ENCODE measurements around the gene GFM1. TPM values are rescaled to one million over a fixed set of nuclear protein-coding genes. Genes with fewer than 3 reads are reported as not detected.
"Not testable (repeated sequence)": the region's sequence is repeated elsewhere in the genome, so short reads cannot be mapped to it uniquely, and the experiment has no call there.

GFM1 gene
- polyA plus RNA-seq, 12 donors, result 29.0 to 47.7 (median 40.9) TPM; not detected in 1

DNA sequence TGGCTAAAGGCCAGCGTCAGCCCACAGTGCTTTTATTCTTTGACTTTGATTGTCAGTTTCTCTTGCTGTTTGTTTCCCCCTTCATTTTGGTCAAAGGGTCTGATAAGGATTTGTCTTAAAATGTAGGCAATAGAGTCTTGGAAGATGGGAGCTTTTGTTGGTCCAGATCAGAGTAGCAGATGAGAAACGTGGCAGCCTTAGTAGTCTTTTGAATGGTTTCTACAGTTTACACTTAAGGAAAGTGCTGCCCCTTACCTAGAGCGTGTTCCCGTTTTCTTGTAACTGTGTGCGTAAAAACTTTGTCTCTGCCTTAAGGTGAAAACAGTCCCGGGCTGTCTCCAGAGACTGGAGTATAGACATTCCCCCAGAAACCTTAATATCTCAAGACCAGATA is 27.5 kb downstream of the GFM1 start:
- peak; percentile 8 for DNase-seq

DNA sequence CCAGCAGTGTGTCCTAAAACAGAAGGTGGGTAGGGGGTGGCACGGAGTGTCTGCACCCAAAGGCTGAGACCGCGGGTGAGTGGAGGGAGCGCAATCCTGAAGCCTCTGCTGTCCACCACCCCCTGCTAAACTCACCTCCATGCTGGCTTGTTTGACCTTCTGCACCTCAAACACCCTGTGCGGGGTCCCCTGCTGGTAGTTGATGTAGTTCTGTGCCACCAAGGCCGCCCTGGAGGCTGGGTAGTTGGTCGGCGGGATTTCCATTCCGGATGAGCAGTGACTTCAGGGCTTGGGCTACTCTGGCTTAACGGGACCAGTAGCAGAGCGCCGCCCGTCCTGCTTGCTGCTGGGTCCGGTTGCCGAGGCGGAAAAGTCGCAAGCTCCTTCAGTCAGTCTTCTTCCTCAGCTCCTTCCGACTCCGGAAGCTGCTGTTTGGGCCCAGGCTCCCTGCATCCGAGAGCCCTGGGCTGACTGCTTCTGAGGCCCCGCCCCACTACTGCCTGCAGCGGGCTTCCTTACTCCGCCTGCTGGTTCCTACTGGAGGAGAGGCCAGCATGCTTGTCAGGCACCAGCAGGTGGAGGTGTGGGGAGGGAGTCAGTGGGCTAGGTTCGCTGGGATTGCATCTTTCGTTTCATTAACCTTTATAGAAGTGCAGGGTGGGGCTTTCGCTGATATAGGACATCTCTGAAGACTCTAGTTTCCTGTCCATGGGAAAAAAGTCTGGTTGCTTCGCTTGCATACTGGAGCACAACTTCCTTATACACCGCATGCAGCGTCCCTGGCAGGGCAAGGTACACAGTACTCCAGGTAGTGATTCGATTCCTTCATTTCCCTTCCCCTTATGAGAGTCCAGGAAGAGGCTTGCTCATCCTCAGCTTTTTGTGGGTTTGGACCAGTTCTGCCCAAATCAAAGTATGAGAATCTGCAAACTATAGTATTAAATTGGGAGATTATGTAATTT is 28.2 kb downstream of the GFM1 start, which contains the start of gene LXN:
Gene LXN (minus strand): TSS at position 434 of the 962 bp plus-strand sequence. CDS start 170 bp downstream, at position 264.
- DNase-seq, result peak; percentile 77

DNA sequence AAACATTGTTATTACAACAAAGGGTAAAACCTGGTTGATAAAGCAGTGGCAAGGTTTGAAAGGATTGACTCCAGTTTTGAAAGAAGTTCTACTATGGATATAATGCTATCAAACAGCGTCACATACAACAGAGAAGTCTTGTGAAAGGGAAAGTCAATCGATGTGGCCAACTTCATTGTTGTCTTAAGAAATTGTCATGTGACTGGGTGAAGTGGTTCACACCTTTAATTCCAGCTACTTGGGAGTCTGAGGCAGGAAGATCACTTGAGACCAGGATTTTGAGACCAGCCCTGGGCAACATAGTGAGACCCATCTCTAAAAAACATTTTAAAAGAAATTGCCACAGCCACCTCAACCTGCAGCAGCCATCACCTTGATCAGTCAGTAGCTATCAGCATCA is 34.4 kb downstream of the GFM1 start:
- no peak for DNase-seq

DNA sequence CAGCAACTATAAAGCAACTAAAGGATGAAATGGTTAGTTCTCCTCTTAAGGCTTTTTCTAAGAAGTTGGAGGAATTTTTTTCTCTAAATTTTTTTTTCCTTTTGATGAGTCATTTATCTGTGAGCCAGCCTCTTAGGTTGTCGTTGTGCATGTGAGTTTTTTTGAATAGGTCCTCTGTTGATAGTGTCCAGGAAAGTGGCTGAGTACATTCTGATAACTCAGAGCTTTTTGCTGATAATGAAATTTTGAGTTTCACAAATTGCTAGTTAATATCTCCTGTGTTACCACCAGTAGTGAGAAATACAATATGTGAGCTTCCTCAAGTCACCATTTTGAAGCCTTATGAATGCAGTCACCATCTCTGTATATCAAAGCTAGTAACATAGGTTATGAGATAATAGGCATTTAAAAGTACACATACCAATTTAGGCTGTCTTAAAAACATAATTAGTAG is 35.2 kb downstream of the GFM1 start:
- no peak for DNase-seq

GRCh38 chr3:158680861-158681260 is 36.5 kb downstream of the GFM1 start:
- DNase-seq, result no peak

GRCh38 chr3:158683230-158683962 is 39.1 kb downstream of the GFM1 start:
- DNase-seq, result no peak

GRCh38 chr3:158685159-158685558 is 40.8 kb downstream of the GFM1 start:
- no peak for DNase-seq

GRCh38 chr3:158693866-158694456 is 49.6 kb downstream of the GFM1 start:
- DNase-seq, result not testable (repeated sequence)

- no peak for DNase-seq
Measured at GRCh38 chr3:158696618-158697017, 52.3 kb downstream of the GFM1 start.

DNA sequence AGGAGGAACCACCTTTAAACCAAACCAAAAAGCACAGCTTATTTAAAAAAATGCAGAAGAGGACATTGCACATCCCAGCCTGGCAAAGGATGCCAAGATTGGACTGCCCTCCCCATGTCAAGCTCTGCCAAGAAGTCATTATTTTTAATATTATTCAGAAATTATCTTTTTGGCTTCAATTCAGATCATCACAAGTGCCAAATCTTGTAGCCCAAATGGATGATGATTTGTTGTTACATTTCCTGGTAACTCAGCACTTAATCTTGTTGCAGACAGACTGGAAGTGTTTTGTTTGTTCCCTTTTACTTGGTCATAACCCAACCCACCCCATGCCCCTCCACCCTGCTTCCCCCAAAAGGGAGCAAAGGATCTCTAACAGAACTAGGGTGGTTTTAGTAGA is 56.2 kb downstream of the GFM1 start:
- no peak for DNase-seq

GRCh38 chr3:158701420-158702065 is 57.2 kb downstream of the GFM1 start:
- no peak for DNase-seq

- DNase-seq, result no peak
Measured at GRCh38 chr3:158702815-158703481, 58.6 kb downstream of the GFM1 start.

- no peak for DNase-seq
Measured at GRCh38 chr3:158703566-158703965, 59.2 kb downstream of the GFM1 start.

DNA sequence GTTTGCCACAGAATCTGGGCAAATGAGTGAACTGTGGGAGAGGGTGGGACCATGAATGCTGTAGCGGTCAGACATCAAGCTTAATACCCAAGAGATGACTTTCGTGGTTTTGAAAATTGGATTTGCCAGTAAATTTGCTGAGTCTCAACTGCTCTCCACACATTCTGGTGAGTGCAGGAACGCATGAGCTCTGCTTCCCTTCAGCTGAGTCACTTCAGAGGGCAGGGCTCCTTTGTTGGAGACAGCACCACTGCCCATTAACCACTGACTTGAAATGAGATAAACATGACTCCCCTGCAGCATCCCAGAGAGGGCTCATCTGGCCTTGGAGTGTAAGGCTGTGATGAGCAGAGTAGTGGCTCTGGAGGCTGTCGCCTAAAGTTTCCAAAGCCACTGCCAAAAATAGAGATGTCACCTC is 65.3 kb downstream of the GFM1 start:
- no peak for DNase-seq

- DNase-seq, result no peak
Measured at GRCh38 chr3:158710601-158711000, 66.3 kb downstream of the GFM1 start.

DNA sequence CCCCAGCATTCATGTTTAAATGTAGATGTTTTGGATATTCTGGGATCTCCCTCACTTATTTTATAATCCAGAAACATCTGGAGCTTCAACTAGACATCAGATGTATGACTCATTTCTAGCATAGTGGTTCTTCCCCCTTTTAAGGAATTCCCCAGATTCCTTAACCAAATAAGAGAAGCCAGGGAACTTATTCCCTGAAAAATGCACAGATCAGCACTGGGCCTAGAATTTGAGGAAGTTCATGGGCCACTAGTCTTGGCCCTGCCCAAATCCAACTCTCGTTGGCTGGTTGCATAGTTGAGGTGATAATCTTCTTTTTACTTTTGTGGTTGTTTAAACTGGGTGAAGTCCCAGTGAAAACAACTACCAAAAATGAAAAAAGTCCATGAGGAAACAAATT is 67.6 kb downstream of the GFM1 start:
- no peak for DNase-seq

DNA sequence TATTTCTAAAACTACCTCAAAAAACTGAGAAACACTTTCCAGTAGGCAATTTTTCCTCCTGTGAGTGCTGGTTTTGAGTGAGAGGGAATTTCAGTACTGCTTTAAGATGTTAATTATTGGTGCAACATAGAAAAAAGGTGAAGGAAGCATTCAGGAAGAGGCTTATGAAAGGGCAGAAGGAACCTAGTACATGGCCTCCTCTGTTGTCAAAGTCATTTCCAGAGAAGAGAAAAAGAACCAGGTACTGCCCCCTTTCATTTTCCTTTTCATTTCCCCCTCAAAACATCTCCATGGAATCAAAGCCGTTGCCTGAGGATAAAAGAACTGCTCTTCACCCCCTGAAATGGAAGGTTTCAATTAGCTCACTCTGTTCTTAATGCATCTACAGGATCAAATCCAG is 68.1 kb downstream of the GFM1 start:
- no peak for DNase-seq

- DNase-seq, result no peak
Measured at GRCh38 chr3:158713094-158713499, 68.8 kb downstream of the GFM1 start.

DNA sequence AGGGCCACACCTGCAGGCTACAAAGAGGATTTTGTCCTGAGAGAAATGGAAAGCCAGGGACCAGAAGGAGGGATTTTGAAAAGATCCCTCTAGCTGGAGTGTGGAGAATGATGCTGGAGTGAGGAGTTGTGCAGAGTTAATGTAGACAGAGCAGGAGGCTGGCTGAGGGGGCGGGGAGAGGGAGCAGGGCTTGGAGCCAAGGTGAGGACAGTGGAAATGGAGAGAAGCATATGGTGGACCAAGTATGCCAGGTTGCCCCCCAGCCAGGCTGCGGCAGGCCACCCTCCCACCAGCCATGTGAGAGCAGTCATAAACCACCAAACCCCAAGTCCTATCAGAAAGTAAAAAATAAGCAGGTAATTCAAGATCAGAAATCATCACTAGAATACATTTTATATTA is 73.2 kb downstream of the GFM1 start:
- no peak for DNase-seq

DNA sequence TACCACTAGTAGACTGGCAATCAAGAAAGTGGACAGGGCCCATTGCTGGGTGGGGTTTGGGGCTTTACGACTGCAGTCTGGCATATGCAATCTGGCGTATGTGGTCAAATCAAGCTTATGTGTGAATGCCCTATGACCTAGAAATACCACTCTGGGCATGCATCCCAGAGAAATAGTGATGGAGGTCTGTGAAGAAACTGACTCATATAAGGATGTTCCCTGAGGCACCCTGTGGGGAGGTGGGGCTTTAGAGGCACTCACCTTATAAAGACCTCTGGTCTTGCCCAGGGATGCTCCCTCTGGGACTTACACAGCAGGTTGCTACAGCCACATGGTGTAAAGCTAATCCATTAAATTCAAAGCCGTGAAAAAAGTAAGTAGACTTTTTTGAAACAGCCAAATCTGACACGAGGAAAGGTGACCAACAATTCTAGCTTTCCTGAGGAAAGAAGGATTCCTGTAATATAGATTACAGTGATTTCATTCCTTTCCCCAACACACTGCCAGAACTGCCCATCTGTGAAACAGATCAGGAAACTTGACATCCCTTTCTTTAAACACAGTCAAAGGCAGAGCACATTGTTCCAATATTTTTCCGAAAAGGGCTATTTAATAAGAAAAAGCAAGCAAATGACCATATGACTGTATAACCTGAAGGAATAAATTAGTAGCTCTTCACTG is 74.3 kb downstream of the GFM1 start:
- DNase-seq, result peak; percentile 70

DNA sequence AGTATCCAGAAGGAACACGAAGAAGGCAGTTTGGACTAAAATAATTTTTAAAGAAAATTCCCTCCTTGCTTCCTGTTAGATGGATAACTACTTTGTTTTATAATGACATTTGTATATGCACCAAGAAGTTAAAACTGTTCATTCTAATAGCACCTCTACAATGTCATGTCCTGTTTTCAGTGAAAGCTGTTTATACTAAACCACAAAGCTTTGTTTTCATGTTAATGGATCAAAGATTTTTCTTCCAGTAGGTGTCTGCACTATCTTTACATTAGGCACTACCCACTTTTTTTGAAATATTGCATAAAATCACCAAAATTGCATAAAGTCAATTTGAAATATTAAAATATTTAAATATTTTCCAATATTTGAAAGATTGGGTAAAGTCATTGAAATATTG is 77.8 kb downstream of the GFM1 start:
- no peak for DNase-seq

All from muscle of arm (tissue), 12 donors.